Measurements from ENCODE around the gene PSMD13.

GRCh38 chr11:253160-253885, 16.5 kb downstream of the PSMD13 start:
- TF ChIP-seq, protein P1, sequence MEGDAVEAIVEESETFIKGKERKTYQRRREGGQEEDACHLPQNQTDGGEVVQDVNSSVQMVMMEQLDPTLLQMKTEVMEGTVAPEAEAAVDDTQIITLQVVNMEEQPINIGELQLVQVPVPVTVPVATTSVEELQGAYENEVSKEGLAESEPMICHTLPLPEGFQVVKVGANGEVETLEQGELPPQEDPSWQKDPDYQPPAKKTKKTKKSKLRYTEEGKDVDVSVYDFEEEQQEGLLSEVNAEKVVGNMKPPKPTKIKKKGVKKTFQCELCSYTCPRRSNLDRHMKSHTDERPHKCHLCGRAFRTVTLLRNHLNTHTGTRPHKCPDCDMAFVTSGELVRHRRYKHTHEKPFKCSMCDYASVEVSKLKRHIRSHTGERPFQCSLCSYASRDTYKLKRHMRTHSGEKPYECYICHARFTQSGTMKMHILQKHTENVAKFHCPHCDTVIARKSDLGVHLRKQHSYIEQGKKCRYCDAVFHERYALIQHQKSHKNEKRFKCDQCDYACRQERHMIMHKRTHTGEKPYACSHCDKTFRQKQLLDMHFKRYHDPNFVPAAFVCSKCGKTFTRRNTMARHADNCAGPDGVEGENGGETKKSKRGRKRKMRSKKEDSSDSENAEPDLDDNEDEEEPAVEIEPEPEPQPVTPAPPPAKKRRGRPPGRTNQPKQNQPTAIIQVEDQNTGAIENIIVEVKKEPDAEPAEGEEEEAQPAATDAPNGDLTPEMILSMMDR (conservative IDR thresholded peaks at IDR 0.05 in 1 of 2, IDR thresholded peaks at IDR 0.05 in 1 of 2; ENCODE audit: extremely low read depth in 1 of 2, insufficient read depth in 1 of 2, low read depth in 1 of 2, low read length in 2 of 2): no peak
- TF ChIP-seq EZH2 (IDR thresholded peaks at IDR 0.05; ENCODE audit: borderline replicate concordance, low read length): no peak
